ENCODE data around the gene ZNF277.
"Not testable (repeated sequence)": the region's sequence is repeated elsewhere in the genome, so short reads cannot be mapped to it uniquely, and the experiment has no call there.

ZNF277 gene

DNA sequence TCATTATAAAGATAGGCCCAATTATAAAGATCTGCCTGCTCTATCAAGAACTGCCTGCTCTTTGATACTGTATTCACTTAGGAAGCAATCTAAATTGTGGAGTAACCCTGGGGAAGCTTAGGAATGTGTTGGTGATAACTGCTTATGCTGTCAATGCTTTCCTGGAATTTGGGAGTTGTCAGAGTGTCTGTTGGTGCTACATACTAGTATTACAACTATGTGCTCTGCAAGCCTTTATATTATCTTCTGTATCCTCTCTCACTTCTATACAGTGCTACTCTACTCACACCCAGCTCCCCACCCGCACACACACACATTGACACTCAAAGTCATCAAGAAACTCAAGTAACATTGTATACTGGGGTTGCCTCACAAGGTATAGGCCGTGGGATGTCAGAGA is 6.1 kb downstream of the ZNF277 start:
- DNase-seq: no peak

DNA sequence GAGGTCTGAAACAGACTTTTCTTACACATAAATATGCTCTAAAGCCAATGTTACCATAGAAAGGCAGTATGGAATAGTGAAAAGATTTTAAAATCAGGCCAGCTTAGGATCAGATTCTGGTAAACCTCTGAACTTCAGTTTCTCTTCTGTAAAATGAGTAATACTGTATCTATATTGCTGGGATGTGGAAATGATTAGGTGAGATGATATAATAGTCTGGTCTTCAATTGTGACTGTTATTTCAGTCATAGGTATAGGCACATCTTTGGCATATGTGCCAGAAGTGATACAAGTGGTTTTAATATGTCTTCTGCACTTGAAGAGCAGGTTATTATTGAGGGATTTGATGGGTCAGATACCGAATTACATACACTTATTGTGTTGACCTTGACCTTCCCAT is 7.2 kb downstream of the ZNF277 start:
- no peak for DNase-seq

- no peak for DNase-seq
These were observed 7.8 kb downstream of the ZNF277 start for GRCh38 chr7:112214268-112214667.

GRCh38 chr7:112214883-112215282 is 8.4 kb downstream of the ZNF277 start:
- DNase-seq: no peak

GRCh38 chr7:112215787-112216186 is 9.3 kb downstream of the ZNF277 start:
- DNase-seq: no peak

- DNase-seq: no peak
These were observed 14.5 kb downstream of the ZNF277 start for GRCh38 chr7:112220877-112221434.

DNA sequence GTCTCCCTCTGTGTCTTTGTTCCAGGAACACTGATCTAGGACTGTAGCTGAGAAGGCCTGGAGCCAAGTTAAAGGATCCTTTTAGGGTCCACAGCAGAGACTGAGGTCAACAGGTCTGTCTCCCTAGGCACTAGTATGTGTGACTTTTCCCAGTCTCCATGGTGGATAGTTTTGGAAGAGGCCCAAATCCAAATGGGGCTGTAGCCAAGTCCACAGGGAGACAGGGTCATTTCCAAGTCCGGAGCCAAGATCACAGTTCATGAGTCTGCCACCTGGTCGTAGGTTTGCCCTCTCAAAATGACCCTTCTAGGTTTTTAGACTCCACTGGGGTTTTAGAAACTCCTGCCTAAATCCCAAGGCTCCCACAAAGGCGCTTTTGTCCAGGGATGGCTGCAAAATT is 16.8 kb downstream of the ZNF277 start:
- no peak for DNase-seq

DNA sequence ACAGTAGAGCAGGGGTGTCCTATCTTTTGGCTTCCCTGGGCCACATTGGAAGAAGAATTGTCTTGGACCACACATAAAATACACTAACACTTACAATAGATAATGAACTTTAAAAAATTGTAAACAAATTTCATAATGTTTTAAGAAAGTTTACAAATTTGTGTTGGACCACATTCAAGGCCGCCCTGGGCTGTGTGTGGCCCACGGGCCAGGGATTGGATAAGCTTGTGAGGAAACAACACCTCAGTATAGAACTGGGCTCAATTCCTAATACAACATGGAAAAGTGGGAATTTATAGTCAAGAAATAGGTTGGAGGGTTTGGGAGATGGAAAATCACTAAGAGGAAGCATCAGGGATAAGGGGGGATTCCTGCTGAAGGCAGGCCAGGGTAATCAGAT is 17.7 kb downstream of the ZNF277 start:
- no peak for DNase-seq

DNA sequence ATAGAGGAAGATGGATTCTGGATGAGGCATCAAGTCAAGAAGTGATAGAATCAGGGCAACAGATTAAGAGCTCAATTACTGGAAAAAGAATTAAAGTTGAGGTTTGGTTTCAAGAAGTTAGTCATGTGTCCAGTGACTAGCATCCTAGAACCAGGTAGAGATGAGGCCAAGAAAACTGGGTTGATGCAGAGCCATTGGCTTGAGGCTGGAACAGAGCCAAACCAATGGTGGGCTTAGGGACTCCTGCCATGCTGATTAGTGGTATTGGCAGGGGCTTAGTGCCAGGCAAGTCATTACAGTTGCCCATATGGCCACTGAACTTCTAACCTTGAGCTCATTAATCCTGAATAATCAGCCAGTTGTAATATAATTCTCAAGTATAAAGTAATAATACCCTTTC is 18.5 kb downstream of the ZNF277 start:
- DNase-seq: no peak

- no peak for DNase-seq
These were observed 20.3 kb downstream of the ZNF277 start for GRCh38 chr7:112226701-112227276.

GRCh38 chr7:112228632-112229031 is 22.1 kb downstream of the ZNF277 start:
- DNase-seq: no peak

- DNase-seq: no peak
These were observed 25.9 kb downstream of the ZNF277 start for GRCh38 chr7:112232212-112232978.

DNA sequence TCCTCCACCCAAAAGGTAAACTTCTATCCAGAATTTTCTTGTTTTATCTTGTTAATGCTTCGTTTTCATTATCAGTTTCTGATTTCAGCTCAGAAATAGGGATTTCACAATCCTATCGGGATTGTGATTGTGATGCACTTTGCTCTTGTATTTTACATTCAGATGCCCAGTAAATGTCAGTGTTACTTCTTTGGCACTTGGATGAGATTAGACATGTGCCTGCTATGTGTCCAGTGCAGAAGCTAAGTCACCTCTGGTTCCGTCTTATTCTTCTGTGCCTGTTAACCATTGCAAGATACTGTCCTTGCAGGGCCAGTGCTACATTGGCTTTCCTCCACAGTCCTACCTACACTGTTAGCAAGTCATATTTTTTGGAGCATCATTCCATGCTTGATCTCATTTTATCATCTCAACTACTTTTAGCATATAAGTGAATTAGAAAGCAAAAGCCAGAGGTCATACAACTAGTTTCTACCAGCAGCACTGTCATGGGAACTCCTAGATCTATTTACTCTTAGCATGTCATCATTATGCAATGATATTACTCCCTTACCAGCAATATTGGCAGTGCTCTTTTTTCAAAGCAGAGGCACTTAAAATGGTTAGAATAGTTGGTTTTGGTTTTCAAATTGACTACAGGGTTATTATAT is 26.7 kb downstream of the ZNF277 start:
- DNase-seq: no peak

GRCh38 chr7:112234147-112234546 is 27.7 kb downstream of the ZNF277 start:
- no peak for DNase-seq

DNA sequence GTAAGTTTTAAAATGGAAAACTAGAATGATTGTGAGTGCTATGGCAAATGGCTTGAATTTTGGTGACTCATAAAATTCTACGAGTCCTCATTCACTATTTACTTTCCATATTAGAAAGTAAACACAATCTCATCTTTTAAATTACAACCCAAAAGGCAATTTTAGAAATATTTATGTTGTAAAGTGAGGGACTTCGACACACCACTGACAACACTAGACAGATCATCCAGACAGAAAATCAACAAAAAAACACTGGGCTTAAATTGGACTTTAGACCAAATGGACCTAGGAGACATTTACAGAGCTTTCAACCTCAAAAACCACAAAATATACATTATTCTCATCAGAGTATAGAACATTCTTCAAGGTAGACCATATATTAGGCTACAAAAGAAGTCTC is 30.1 kb downstream of the ZNF277 start:
- DNase-seq: no peak

DNA sequence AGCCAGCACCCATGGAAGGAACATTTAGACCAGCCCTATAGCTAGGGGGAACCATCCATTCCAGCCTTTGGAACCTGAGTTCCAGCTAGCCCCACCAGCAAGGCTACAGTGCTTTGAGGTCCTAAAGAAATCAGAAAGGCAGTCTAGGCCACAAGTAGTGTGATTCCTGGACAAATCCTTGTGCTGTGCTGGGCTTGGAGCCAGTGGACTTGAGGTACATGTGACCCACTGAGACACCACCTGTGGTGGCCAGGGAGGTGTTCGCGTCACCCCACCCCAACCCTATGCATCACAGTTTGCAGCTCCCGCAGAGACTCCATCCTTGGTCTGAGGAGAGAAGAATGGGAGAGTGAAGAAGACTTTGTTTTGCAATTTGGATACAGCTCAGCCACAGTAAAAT is 31.8 kb downstream of the ZNF277 start:
- no peak for DNase-seq

- no peak for DNase-seq
These were observed 32.5 kb downstream of the ZNF277 start for GRCh38 chr7:112238852-112239610.

GRCh38 chr7:112248598-112248997 is 42.1 kb downstream of the ZNF277 start:
- DNase-seq: no peak

- not testable (repeated sequence) for DNase-seq
These were observed 43.5 kb downstream of the ZNF277 start for GRCh38 chr7:112249967-112250366.

DNA sequence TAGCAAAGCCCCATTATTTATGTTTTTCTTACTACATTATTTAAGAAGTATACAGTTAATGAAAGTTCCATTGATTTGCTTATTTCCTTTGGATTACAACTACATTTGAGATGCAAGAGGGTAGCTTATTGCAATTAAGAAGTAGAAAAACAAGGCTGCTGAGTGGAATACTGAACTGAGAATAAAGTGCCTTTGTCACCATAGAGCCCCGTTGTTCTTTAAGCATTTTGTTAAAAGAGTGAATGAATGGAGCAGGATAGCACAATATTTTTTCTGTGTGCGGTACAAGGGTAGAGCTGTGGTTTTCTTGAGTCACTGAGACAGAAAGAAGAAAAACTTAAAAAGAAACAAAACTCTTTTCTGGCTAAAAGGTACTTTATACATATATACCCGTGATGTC is 45.6 kb downstream of the ZNF277 start:
- no peak for DNase-seq

DNA sequence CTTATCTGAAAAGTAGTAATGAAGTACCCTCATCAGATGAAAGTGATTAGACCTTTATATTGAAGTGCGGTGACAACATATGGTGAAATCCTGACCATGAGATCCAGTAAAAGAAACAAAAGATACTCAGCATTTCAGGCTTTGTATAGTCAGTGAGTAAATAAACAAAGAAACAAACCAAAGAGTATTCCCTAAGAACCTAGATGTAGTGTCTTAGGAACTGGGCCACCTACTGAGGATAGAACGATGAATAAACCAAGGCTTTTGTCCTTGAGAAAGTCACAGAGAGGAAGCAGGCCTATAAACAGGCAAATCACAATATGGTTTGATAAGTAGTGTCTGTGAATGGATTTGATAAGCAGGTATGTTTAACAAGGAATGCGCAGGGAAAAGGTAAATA is 46.2 kb downstream of the ZNF277 start:
- DNase-seq: no peak

DNA sequence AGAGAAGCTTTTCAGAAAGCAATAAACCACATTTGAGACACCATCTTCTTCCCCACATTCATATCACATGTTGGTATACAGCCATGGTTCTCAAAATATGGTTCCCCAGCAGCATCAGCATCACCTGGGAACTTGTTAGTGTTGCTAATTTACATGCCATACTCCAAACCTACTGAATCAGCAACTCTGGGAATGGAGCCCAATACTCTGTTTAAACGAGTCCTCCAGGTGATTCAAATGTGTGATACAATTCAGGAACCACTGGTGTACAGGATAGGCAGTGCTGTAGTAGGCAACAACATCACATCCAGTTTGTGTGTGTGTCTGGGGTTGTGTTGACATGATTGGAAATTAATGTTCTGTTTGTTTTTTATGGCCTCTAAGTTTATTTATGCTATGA is 47.7 kb downstream of the ZNF277 start:
- DNase-seq: no peak

DNA sequence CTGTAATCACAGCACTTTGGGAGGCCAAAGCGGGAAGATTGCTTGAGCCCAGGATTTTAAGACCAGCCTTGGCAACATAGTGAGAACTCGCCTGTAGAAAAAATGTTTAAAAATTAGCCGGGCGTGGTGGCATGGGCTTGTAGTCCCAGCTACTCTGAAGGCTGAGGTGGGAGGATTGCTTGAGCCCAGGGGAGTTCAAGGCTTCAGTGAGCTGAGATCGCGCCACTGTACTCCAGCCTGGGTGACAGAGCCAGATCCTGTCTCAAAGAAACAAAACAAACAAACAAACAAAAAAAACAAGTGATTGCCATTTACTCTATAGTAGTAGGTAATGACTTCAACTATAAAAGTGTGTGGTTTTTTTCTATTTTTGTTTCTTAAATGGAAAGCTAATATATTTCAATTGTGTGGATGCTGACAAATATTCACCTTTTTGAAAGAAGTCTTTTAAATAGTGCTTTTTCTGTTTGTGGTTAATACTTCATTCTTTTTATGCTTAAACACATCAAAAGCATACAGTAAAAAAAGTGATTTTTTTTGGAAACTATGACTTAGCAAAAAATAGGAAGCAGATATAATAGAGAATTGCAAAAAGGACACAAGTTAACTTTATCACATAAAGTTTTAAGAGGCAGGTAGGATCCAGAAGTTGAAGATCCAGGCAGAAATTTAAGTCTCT is 48.4 kb downstream of the ZNF277 start:
- DNase-seq: no peak

All from NCI-H526 (cell line).